Activated CD4-positive, CD25-positive, alpha-beta regulatory T cell treated with anti-CD3 and anti-CD28 coated beads, Interleukin-2, amount 50 U/mL, for 16 hours (primary cell): ENCODE data around the gene KCNK2.

Experiments used
- DNase-seq: peaks from one replicate; pipeline ENCODE4 v3.0.0-alpha.2; 2020; ENCODE audit warnings: low read depth, low spot score

Gene KCNK2

GRCh38 chr1:215252164-215252563 lies 169.6 kb downstream of the KCNK2 start:
- DNase-seq, result no peak

GRCh38 chr1:215256936-215257679 lies 174.6 kb downstream of the KCNK2 start:
- no peak for DNase-seq

DNA sequence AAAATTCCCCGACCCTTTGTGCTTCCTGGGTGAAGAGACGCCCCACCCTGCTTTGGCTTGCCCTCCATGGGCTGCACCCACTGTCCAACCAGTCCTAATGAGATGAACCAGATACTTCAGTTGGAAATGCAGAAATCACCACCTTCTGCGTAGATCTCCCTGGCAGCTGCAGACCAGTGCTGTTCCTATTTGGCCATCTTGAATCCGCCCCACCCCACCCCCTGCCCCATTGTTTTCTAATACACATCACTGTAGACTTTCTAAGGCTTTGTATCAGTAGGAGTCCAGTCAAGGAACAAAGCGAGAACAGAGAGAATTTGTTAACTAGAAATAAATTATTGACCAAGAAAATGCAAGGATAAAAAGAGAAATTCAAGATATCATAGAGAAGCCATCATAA lies 178.2 kb downstream of the KCNK2 start:
- DNase-seq, result no peak

GRCh38 chr1:215262106-215262505 lies 179.6 kb downstream of the KCNK2 start:
- DNase-seq, result no peak

GRCh38 chr1:215263636-215264035 lies 181.1 kb downstream of the KCNK2 start:
- no peak for DNase-seq

GRCh38 chr1:215264649-215265048 lies 182.1 kb downstream of the KCNK2 start:
- DNase-seq, result no peak

DNA sequence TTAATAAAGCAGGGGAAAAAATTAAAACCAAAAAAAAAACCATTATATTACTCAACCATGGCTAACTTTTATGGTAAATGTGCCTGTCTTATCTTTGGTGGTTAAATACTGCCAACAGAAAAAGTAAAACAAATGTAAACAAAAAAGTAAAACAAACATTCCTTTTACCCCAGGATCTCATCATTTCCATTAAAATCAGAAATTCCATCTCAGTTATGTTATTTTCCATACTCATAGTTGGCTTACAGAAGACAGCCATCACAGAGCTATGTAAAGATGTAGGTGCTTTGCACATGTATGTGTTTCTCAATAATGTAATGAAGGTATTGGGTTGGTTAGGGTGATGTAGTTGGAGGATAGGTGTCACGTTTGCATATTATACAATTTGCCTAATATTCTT lies 185.0 kb downstream of the KCNK2 start:
- no peak for DNase-seq

GRCh38 chr1:215269955-215270354 lies 187.4 kb downstream of the KCNK2 start:
- no peak for DNase-seq

DNA sequence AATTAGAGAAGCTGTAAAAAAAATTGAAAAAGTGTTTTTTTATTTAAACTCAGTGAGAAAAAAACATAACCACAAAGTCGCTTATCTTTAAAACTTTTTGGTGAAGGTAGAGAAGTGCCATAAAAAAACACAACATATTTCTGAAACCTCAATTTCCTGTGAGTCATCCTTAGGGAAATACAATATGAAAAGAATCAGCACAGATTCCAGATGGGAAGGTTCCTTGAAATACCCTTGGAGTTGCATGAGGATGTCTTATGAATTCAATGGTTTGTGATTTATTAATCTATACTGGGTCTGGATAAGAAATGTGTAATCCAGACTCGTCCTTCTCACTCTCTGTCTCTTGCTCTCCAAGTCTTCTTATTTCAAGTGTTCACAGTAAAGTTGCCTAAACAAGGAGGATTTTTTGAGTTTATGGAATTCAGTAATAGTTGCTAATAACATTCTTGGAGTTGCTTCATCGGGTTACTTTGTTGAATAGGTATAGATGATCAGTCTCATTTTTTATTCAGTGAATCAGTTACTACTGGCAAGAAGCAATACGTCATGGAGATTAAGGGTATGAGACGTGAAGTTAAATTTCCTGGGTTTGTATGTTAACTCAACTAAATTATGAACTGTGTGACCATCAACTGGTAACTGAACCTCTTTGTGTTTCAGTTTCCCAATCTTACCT lies 191.4 kb downstream of the KCNK2 start:
- no peak for DNase-seq

DNA sequence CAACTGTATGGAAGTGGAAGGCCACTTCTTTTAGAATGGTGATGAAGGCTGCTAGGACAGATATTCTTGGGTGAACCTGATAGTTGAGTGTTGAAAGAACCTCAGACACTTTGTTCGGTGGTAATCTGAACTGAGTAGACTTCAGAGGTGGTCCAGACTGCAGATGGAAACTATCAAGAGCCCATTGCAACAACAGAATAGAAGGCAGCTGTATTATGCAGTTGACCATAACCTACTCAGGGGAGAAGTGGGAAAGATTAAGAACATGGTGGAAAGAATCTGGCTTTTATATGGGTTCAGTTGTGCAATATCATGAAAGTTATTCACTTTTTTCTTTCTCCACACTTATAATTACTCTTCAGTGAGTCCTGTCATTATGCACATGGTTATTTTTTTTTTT lies 194.0 kb downstream of the KCNK2 start:
- no peak for DNase-seq

DNA sequence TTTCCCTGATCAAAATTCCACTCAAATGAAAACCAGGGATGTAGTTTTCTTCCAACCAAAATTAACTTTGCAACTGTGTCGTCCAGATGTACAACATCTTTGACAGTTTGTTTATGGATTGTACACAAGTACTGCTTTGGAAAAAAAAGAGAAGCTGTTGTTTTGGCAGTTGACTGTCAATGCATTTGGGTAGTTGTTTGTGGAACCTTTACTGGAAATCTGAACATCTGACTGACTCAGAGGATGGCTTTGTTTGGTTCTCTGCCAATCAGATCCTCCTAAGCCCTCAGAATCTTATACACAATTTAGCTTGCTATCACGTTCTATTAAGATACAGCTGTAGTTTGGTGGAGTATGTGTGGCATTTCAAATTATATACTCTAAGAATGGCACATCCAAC lies 195.0 kb downstream of the KCNK2 start:
- no peak for DNase-seq

- DNase-seq, result no peak
These were observed 197.1 kb downstream of the KCNK2 start for GRCh38 chr1:215279682-215280081.

GRCh38 chr1:215282557-215282956 lies 200.0 kb downstream of the KCNK2 start:
- no peak for DNase-seq

GRCh38 chr1:215285013-215285800 lies 202.7 kb downstream of the KCNK2 start:
- no peak for DNase-seq
